NCI-H1694 treated with DMSO at 0.1 percent for 48 hours (cell line): ENCODE measurements around the gene CATSPERE.
"Not testable (repeated sequence)": the region's sequence is repeated elsewhere in the genome, so short reads cannot be mapped to it uniquely, and the experiment has no call there.

Source experiments
- DNase-seq: peaks from one replicate; lab custom pipeline; 2025; lab: John Stamatoyannopoulos, UW

CATSPERE gene

GRCh38 chr1:244548558-244549115, 87.6 kb downstream of the CATSPERE start:
- DNase-seq: no peak

GRCh38 chr1:244552336-244552735, 91.3 kb downstream of the CATSPERE start:
- no peak for DNase-seq

GRCh38 chr1:244556263-244556662, 95.2 kb downstream of the CATSPERE start:
- DNase-seq: no peak

GRCh38 chr1:244557565-244557964, 96.5 kb downstream of the CATSPERE start:
- no peak for DNase-seq

- no peak for DNase-seq
Measured at GRCh38 chr1:244559561-244559960, 98.5 kb downstream of the CATSPERE start.

- not testable (repeated sequence) for DNase-seq
Measured at GRCh38 chr1:244562877-244563276, 101.8 kb downstream of the CATSPERE start.

- no peak for DNase-seq
Measured at GRCh38 chr1:244573768-244574167, 112.7 kb downstream of the CATSPERE start.

- no peak for DNase-seq
Measured at GRCh38 chr1:244576259-244576892, 115.3 kb downstream of the CATSPERE start.

GRCh38 chr1:244578205-244578604, 117.1 kb downstream of the CATSPERE start:
- DNase-seq: not testable (repeated sequence)

- DNase-seq: no peak
Measured at GRCh38 chr1:244583358-244583982, 122.4 kb downstream of the CATSPERE start.

GRCh38 chr1:244585867-244586266, 124.8 kb downstream of the CATSPERE start:
- no peak for DNase-seq

- no peak for DNase-seq
Measured at GRCh38 chr1:244590670-244591069, 129.6 kb downstream of the CATSPERE start.

GRCh38 chr1:244598611-244599010, 137.5 kb downstream of the CATSPERE start:
- no peak for DNase-seq

- DNase-seq: no peak
Measured at GRCh38 chr1:244599937-244600350, 138.9 kb downstream of the CATSPERE start.

- DNase-seq: no peak
Measured at GRCh38 chr1:244601336-244601735, 140.3 kb downstream of the CATSPERE start.

- DNase-seq: peak; percentile 73
Measured at GRCh38 chr1:244603498-244603897, 142.4 kb downstream of the CATSPERE start.

- no peak for DNase-seq
Measured at GRCh38 chr1:244605835-244606370, 144.8 kb downstream of the CATSPERE start.

GRCh38 chr1:244614113-244614836, 153.2 kb downstream of the CATSPERE start:
- no peak for DNase-seq

- no peak for DNase-seq
Measured at GRCh38 chr1:244614879-244615278, 153.8 kb downstream of the CATSPERE start.

GRCh38 chr1:244615301-244615700, 154.2 kb downstream of the CATSPERE start:
- no peak for DNase-seq

- no peak for DNase-seq
Measured at GRCh38 chr1:244626709-244627108, 165.6 kb downstream of the CATSPERE start.

- DNase-seq: no peak
Measured at GRCh38 chr1:244628789-244629188, 167.7 kb downstream of the CATSPERE start.

GRCh38 chr1:244633140-244633539, 172.1 kb downstream of the CATSPERE start:
- no peak for DNase-seq
